ENCODE measurements around the gene DGKB.

Gene DGKB

GRCh38 chr7:14324767-14325166 lies 577.8 kb downstream of the DGKB start:
- no peaks in the 10 kb centered on the region for H3K36me3 ChIP-seq (ENCODE audit: control insufficient read depth in 2 of 2, insufficient read depth in 2 of 2, low read length in 2 of 2)
- H3K4me1 ChIP-seq (ENCODE audit: control insufficient read depth, insufficient read depth, low read length), result no peaks in the 10 kb centered on the region
- no peak overlapping the region for H3K4me3 ChIP-seq (ENCODE audit: low read length in 2 of 2)
- H3K27me3 ChIP-seq (ENCODE audit: control insufficient read depth in 1 of 2, insufficient read depth in 2 of 2, low read length in 2 of 2), result no peaks in the 10 kb centered on the region
- H3K27ac ChIP-seq (ENCODE audit: low read length), result no peak overlapping the region
- no peak overlapping the region for H3K9ac ChIP-seq (ENCODE audit: low read length in 2 of 2)
- H3K9me3 ChIP-seq (ENCODE audit: control insufficient read depth in 2 of 2, low read length in 2 of 2), result peaks cover 0 to 4% of the 10 kb centered on the region in 2 donors

- no peak overlapping the region for H3K27ac ChIP-seq (ENCODE audit: low read length)
- no peak overlapping the region for H3K9ac ChIP-seq (ENCODE audit: low read length in 2 of 2)
- no peaks in the 10 kb centered on the region for H3K36me3 ChIP-seq (ENCODE audit: control insufficient read depth in 2 of 2, insufficient read depth in 2 of 2, low read length in 2 of 2)
- H3K9me3 ChIP-seq (ENCODE audit: control insufficient read depth in 2 of 2, low read length in 2 of 2), result peaks cover 0 to 4% of the 10 kb centered on the region in 2 donors
- H3K27me3 ChIP-seq (ENCODE audit: control insufficient read depth in 1 of 2, insufficient read depth in 2 of 2, low read length in 2 of 2), result no peaks in the 10 kb centered on the region
- no peak overlapping the region for H3K4me3 ChIP-seq (ENCODE audit: low read length in 2 of 2)
- no peaks in the 10 kb centered on the region for H3K4me1 ChIP-seq (ENCODE audit: control insufficient read depth, insufficient read depth, low read length)
These were observed 579.8 kb downstream of the DGKB start for GRCh38 chr7:14322724-14323123.

- Histone ChIP-seq H3K4me1 (ENCODE audit: control insufficient read depth, insufficient read depth, low read length) (no peaks in the 10 kb centered on the region), H3K9ac (ENCODE audit: low read length in 2 of 2) (no peak overlapping the region), H3K9me3 (ENCODE audit: control insufficient read depth in 2 of 2, low read length in 2 of 2) (peaks cover 0 to 4% of the 10 kb centered on the region in 2 donors), H3K27me3 (ENCODE audit: control insufficient read depth in 1 of 2, insufficient read depth in 2 of 2, low read length in 2 of 2) (no peaks in the 10 kb centered on the region), H3K4me3 (ENCODE audit: low read length in 2 of 2) (no peak overlapping the region), H3K36me3 (ENCODE audit: control insufficient read depth in 2 of 2, insufficient read depth in 2 of 2, low read length in 2 of 2) (no peaks in the 10 kb centered on the region), H3K27ac (ENCODE audit: low read length) (no peak overlapping the region)
These were observed 580.6 kb downstream of the DGKB start for GRCh38 chr7:14321947-14322346.

GRCh38 chr7:14309432-14309831 lies 593.1 kb downstream of the DGKB start:
- Histone ChIP-seq H3K4me3 (ENCODE audit: low read length in 2 of 2) (no peak overlapping the region), H3K27ac (ENCODE audit: low read length) (no peak overlapping the region), H3K9ac (ENCODE audit: low read length in 2 of 2) (no peak overlapping the region), H3K36me3 (ENCODE audit: control insufficient read depth in 2 of 2, insufficient read depth in 2 of 2, low read length in 2 of 2) (no peaks in the 10 kb centered on the region), H3K27me3 (ENCODE audit: control insufficient read depth in 1 of 2, insufficient read depth in 2 of 2, low read length in 2 of 2) (no peaks in the 10 kb centered on the region), H3K4me1 (ENCODE audit: control insufficient read depth, insufficient read depth, low read length) (no peaks in the 10 kb centered on the region), H3K9me3 (ENCODE audit: control insufficient read depth in 2 of 2, low read length in 2 of 2) (no peaks in the 10 kb centered on the region)

- Histone ChIP-seq H3K9me3 (ENCODE audit: control insufficient read depth in 2 of 2, low read length in 2 of 2) (no peaks in the 10 kb centered on the region), H3K27me3 (ENCODE audit: control insufficient read depth in 1 of 2, insufficient read depth in 2 of 2, low read length in 2 of 2) (no peaks in the 10 kb centered on the region), H3K27ac (ENCODE audit: low read length) (no peak overlapping the region), H3K4me3 (ENCODE audit: low read length in 2 of 2) (no peak overlapping the region), H3K9ac (ENCODE audit: low read length in 2 of 2) (no peak overlapping the region), H3K36me3 (ENCODE audit: control insufficient read depth in 2 of 2, insufficient read depth in 2 of 2, low read length in 2 of 2) (no peaks in the 10 kb centered on the region), H3K4me1 (ENCODE audit: control insufficient read depth, insufficient read depth, low read length) (no peaks in the 10 kb centered on the region)
These were observed 597.2 kb downstream of the DGKB start for GRCh38 chr7:14305233-14305866.

- H3K27ac ChIP-seq (ENCODE audit: low read length), result no peak overlapping the region
- H3K4me3 ChIP-seq (ENCODE audit: low read length in 2 of 2), result no peak overlapping the region
- H3K9ac ChIP-seq (ENCODE audit: low read length in 2 of 2), result no peak overlapping the region
These were observed 599.0 kb downstream of the DGKB start for GRCh38 chr7:14303536-14303935.

GRCh38 chr7:14294637-14295036 lies 607.9 kb downstream of the DGKB start:
- Histone ChIP-seq H3K4me1 (ENCODE audit: control insufficient read depth, insufficient read depth, low read length) (no peaks in the 10 kb centered on the region), H3K9ac (ENCODE audit: low read length in 2 of 2) (no peak overlapping the region), H3K27me3 (ENCODE audit: control insufficient read depth in 1 of 2, insufficient read depth in 2 of 2, low read length in 2 of 2) (no peaks in the 10 kb centered on the region), H3K9me3 (ENCODE audit: control insufficient read depth in 2 of 2, low read length in 2 of 2) (no peaks in the 10 kb centered on the region), H3K27ac (ENCODE audit: low read length) (no peak overlapping the region), H3K4me3 (ENCODE audit: low read length in 2 of 2) (no peak overlapping the region), H3K36me3 (ENCODE audit: control insufficient read depth in 2 of 2, insufficient read depth in 2 of 2, low read length in 2 of 2) (no peaks in the 10 kb centered on the region)

More at GRCh38 chr7:14303536-14303935, 599.0 kb downstream of the DGKB start:
- Histone ChIP-seq H3K27me3 (ENCODE audit: control insufficient read depth in 1 of 2, insufficient read depth in 2 of 2, low read length in 2 of 2) (no peaks in the 10 kb centered on the region), H3K4me1 (ENCODE audit: control insufficient read depth, insufficient read depth, low read length) (no peaks in the 10 kb centered on the region), H3K36me3 (ENCODE audit: control insufficient read depth in 2 of 2, insufficient read depth in 2 of 2, low read length in 2 of 2) (no peaks in the 10 kb centered on the region), H3K9me3 (ENCODE audit: control insufficient read depth in 2 of 2, low read length in 2 of 2) (no peaks in the 10 kb centered on the region)

- no peaks in the 10 kb centered on the region for H3K9me3 ChIP-seq (ENCODE audit: control insufficient read depth in 2 of 2, low read length in 2 of 2)
- H3K27me3 ChIP-seq (ENCODE audit: control insufficient read depth in 1 of 2, insufficient read depth in 2 of 2, low read length in 2 of 2), result no peaks in the 10 kb centered on the region
These were observed 609.1 kb downstream of the DGKB start for GRCh38 chr7:14293434-14293833.

GRCh38 chr7:14292737-14293136 lies 609.8 kb downstream of the DGKB start:
- Histone ChIP-seq H3K27ac (ENCODE audit: low read length) (no peak overlapping the region), H3K9me3 (ENCODE audit: control insufficient read depth in 2 of 2, low read length in 2 of 2) (no peaks in the 10 kb centered on the region), H3K4me1 (ENCODE audit: control insufficient read depth, insufficient read depth, low read length) (no peaks in the 10 kb centered on the region), H3K27me3 (ENCODE audit: control insufficient read depth in 1 of 2, insufficient read depth in 2 of 2, low read length in 2 of 2) (no peaks in the 10 kb centered on the region), H3K4me3 (ENCODE audit: low read length in 2 of 2) (no peak overlapping the region), H3K9ac (ENCODE audit: low read length in 2 of 2) (no peak overlapping the region), H3K36me3 (ENCODE audit: control insufficient read depth in 2 of 2, insufficient read depth in 2 of 2, low read length in 2 of 2) (no peaks in the 10 kb centered on the region)

More at GRCh38 chr7:14293434-14293833, 609.1 kb downstream of the DGKB start:
- Histone ChIP-seq H3K4me3 (ENCODE audit: low read length in 2 of 2) (no peak overlapping the region), H3K27ac (ENCODE audit: low read length) (no peak overlapping the region), H3K4me1 (ENCODE audit: control insufficient read depth, insufficient read depth, low read length) (no peaks in the 10 kb centered on the region), H3K36me3 (ENCODE audit: control insufficient read depth in 2 of 2, insufficient read depth in 2 of 2, low read length in 2 of 2) (no peaks in the 10 kb centered on the region), H3K9ac (ENCODE audit: low read length in 2 of 2) (no peak overlapping the region)

- H3K27me3 ChIP-seq (ENCODE audit: control insufficient read depth in 1 of 2, insufficient read depth in 2 of 2, low read length in 2 of 2), result no peaks in the 10 kb centered on the region
- no peaks in the 10 kb centered on the region for H3K4me1 ChIP-seq (ENCODE audit: control insufficient read depth, insufficient read depth, low read length)
- no peak overlapping the region for H3K9ac ChIP-seq (ENCODE audit: low read length in 2 of 2)
- no peak overlapping the region for H3K27ac ChIP-seq (ENCODE audit: low read length)
- no peaks in the 10 kb centered on the region for H3K9me3 ChIP-seq (ENCODE audit: control insufficient read depth in 2 of 2, low read length in 2 of 2)
- H3K36me3 ChIP-seq (ENCODE audit: control insufficient read depth in 2 of 2, insufficient read depth in 2 of 2, low read length in 2 of 2), result no peaks in the 10 kb centered on the region
- no peak overlapping the region for H3K4me3 ChIP-seq (ENCODE audit: low read length in 2 of 2)
These were observed 612.6 kb downstream of the DGKB start for GRCh38 chr7:14289957-14290356.

- Histone ChIP-seq H3K36me3 (ENCODE audit: control insufficient read depth in 2 of 2, insufficient read depth in 2 of 2, low read length in 2 of 2) (no peaks in the 10 kb centered on the region), H3K27me3 (ENCODE audit: control insufficient read depth in 1 of 2, insufficient read depth in 2 of 2, low read length in 2 of 2) (no peaks in the 10 kb centered on the region), H3K4me1 (ENCODE audit: control insufficient read depth, insufficient read depth, low read length) (no peaks in the 10 kb centered on the region), H3K4me3 (ENCODE audit: low read length in 2 of 2) (no peak overlapping the region), H3K9me3 (ENCODE audit: control insufficient read depth in 2 of 2, low read length in 2 of 2) (no peaks in the 10 kb centered on the region), H3K9ac (ENCODE audit: low read length in 2 of 2) (no peak overlapping the region), H3K27ac (ENCODE audit: low read length) (no peak overlapping the region)
These were observed 613.9 kb downstream of the DGKB start for GRCh38 chr7:14288701-14289100.
